Astrocyte (in vitro differentiated cells and primary cell): ENCODE data around the gene MAP3K21.

Experiments
- EZH2 ChIP-seq: IDR thresholded peaks from 2 replicates; pipeline ENCODE4 v1.6.1; 2012; ENCODE audit warnings: mild to moderate bottlenecking, low read length, inconsistent platforms; ENCODE audit not compliant: insufficient read depth
- TF ChIP-seq, protein P1 (sequence below): IDR thresholded peaks from 2 replicates; pipeline ENCODE4 v1.5.1; 2011; ENCODE audit warnings: low read depth, mild to moderate bottlenecking, inconsistent platforms, low read length, moderate library complexity; ENCODE audit not compliant: insufficient read depth

DNA sequence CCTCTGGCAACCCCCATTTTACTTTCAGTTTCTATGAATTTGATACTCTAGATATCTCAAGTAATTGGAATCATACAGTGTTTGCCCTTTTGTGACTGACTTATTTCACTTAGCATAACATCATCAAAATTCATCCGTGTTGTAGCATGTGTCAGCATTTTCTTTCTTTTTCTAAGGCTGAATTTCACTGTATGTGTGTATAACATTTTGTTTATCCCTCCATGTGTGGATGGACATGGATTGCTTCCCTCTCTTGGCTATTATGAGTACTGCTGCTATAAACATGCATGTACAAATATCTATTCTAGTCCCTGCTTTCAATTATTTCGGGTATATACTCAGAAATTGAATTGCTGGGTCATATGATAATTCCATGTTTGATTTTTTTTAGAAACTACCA lies 97.3 kb downstream of the MAP3K21 start:
- TF ChIP-seq EZH2: no peak
- TF ChIP-seq, protein P1, sequence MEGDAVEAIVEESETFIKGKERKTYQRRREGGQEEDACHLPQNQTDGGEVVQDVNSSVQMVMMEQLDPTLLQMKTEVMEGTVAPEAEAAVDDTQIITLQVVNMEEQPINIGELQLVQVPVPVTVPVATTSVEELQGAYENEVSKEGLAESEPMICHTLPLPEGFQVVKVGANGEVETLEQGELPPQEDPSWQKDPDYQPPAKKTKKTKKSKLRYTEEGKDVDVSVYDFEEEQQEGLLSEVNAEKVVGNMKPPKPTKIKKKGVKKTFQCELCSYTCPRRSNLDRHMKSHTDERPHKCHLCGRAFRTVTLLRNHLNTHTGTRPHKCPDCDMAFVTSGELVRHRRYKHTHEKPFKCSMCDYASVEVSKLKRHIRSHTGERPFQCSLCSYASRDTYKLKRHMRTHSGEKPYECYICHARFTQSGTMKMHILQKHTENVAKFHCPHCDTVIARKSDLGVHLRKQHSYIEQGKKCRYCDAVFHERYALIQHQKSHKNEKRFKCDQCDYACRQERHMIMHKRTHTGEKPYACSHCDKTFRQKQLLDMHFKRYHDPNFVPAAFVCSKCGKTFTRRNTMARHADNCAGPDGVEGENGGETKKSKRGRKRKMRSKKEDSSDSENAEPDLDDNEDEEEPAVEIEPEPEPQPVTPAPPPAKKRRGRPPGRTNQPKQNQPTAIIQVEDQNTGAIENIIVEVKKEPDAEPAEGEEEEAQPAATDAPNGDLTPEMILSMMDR: no peak
